K562 (cell line): ENCODE data around the gene LMNB1. TPM values are rescaled to one million over a fixed set of nuclear protein-coding genes. Genes with fewer than 3 reads are reported as not detected.

ENCODE experiments used
- FOXJ3 ChIP-seq: sonication (generic); formaldehyde crosslinking; IDR thresholded peaks from 2 replicates; pipeline ENCODE4 v1.4.0; 2020; ENCODE audit warnings: mild to moderate bottlenecking, missing genetic modification reagents
- TFE3 ChIP-seq: fragments of 450-650 bp; formaldehyde crosslinking; IDR thresholded peaks from 2 replicates; pipeline ENCODE4 v1.4.0; 2020; ENCODE audit warnings: mild to moderate bottlenecking, mixed read lengths
- ZNF318 ChIP-seq, 2 experiments: fragments of 450-650 bp; IDR thresholded peaks; 2 replicates each; pipeline ENCODE4 v1.6.1; 2016; ENCODE audit warnings: mild to moderate bottlenecking in 2 of 2, borderline replicate concordance in 1 of 2, low read depth in 1 of 2, moderate library complexity in 1 of 2
- ZNF780A ChIP-seq: fragments of 250-450 bp; sonication (Bioruptor Pico); IDR thresholded peaks from 2 replicates; pipeline ENCODE4 v1.5.0; 2021; ENCODE audit warnings: mild to moderate bottlenecking
- polyA plus RNA-seq, 8 experiments: library from polyadenylated mRNA; depleted of rRNA in 4 of 8; stranded (reverse) in 5 of 8; unstranded in 3 of 8; fragments of >200 nt; fragmentation: Nextera tagmentation in 2 of 8; fragmentation: Illumina TruSeq in 1 of 8; extraction: Ambion mirVana in 2 of 8; extraction: Trizol in 1 of 8; gene quantifications; 2 replicates each; pipeline versions ENCODE4 v1.2.1 to v1.2.3, GENCODE V29; 2011 to 2014; ENCODE audit warnings: inconsistent platforms in 1 of 8, missing spikeins in 1 of 8
- total RNA-seq, 7 experiments: library from RNA; depleted of rRNA in 6 of 7; stranded (reverse); fragments of >200 nt in 6 of 7; fragmentation: Illumina TruSeq in 2 of 7; extraction: Trizol in 2 of 7; gene quantifications; 2 replicates each; pipeline versions ENCODE4 v1.2.1 to v1.2.3, GENCODE V29; 2011 to 2021; ENCODE audit warnings: low replicate concordance in 1 of 7

The LMNB1 gene
- total and polyA plus RNA-seq, 9 of the 15 experiments (the other 6 are each of a cell fraction or from before 2014, with no cell fraction given): 2.8 to 190 (median 131) TPM

GRCh38 chr5:126778675-126779403 lies 1.9 kb downstream of the LMNB1 start (continued):
- TF ChIP-seq ZNF318 (IDR thresholded peaks at IDR 0.05; ENCODE audit: borderline replicate concordance in 1 of 2, low read depth in 1 of 2): no peak
- TF ChIP-seq FOXJ3: no peak
- TF ChIP-seq ZNF780A (CRISPR knock-in tag): no peak
- TF ChIP-seq TFE3 (CRISPR knock-in tag): no peak
